Lung (tissue), 12 donors: ENCODE data around the gene PCSK6. TPM values are rescaled to one million over a fixed set of nuclear protein-coding genes. Genes with fewer than 3 reads are reported as not detected.

Source experiments
- ATAC-seq: fragments of 200-7000 bp; cut with Tn5 transposase; one replicate; pipeline ENCODE4 v1.9.1; 2020; ENCODE audit warnings: moderate number of reproducible peaks; ENCODE audit not compliant: insufficient read depth, low FRiP score
- DNase-seq, 3 donors: peaks; one replicate each; pipeline ENCODE4 v3.0.0-alpha.2; 2013 to 2017
- H3K27ac ChIP-seq, 2 donors: one replicate each; pipeline ENCODE4 v1.5.1; 2013; ENCODE audit warnings: mild to moderate bottlenecking in 2 of 2, moderate library complexity in 2 of 2, control low read depth in 1 of 2, inconsistent platforms in 1 of 2, low read depth in 1 of 2, low read length in 1 of 2
- H3K27me3 ChIP-seq, 3 donors: one replicate each; pipeline ENCODE4 v1.5.1; 2013; ENCODE audit warnings: low read length in 2 of 3; ENCODE audit not compliant: control insufficient read depth in 3 of 3, insufficient read depth in 3 of 3
- H3K36me3 ChIP-seq, 4 donors: one replicate each; pipeline ENCODE4 v1.5.1; 2013; ENCODE audit warnings: low read length in 4 of 4, mild to moderate bottlenecking in 1 of 4, moderate library complexity in 1 of 4; ENCODE audit not compliant: control insufficient read depth in 4 of 4, insufficient read depth in 4 of 4
- H3K4me1 ChIP-seq, 5 donors: one replicate each; pipeline ENCODE4 v1.5.1; 2013; ENCODE audit warnings: low read length in 5 of 5, mild to moderate bottlenecking in 2 of 5, moderate library complexity in 1 of 5; ENCODE audit not compliant: control insufficient read depth in 5 of 5, insufficient read depth in 5 of 5
- H3K4me3 ChIP-seq: one replicate; pipeline ENCODE4 v1.5.1; 2013; ENCODE audit warnings: mild to moderate bottlenecking, control low read depth, moderate library complexity
- H3K9ac ChIP-seq, 2 donors: one replicate each; pipeline ENCODE4 v1.5.1; 2013; ENCODE audit warnings: low read length in 2 of 2, control low read depth in 1 of 2; ENCODE audit not compliant: insufficient read depth in 1 of 2
- H3K9me3 ChIP-seq, 4 donors: one replicate each; pipeline ENCODE4 v1.5.1; 2013; ENCODE audit warnings: low read length in 3 of 4, mild to moderate bottlenecking in 1 of 4, moderate library complexity in 1 of 4; ENCODE audit not compliant: control insufficient read depth in 4 of 4, insufficient read depth in 3 of 4
- CTCF ChIP-seq: IDR thresholded peaks from 2 replicates; pipeline ENCODE4 v1.5.1; 2012; ENCODE audit warnings: mild to moderate bottlenecking; ENCODE audit errors: control extremely low read depth, extremely low read depth
- WGBS, 2 donors: extraction: QIAGEN DNeasy Blood & Tissue Kit; methylation state at CpG; one replicate each; pipeline ENCODE4 v1.1.7; 2013; 5-methylcytosine and 5-hydroxymethylcytosine counted together
- polyA plus RNA-seq, 2 donors: library from polyadenylated mRNA; stranded (reverse); fragments of 200-250 nt; gene quantifications; one replicate each; pipeline ENCODE4 v1.2.1, GENCODE V29; 2013
- total RNA-seq, 2 donors: library from RNA; depleted of rRNA in 1 of 2; stranded (reverse); fragments of >200 nt in 1 of 2; gene quantifications; one replicate each; pipeline ENCODE4 v1.2.1, GENCODE V29; 2014 to 2021
- donor health status: control.
- donor health status: control.
- donor health status: Bipolar disorder and iron deficiency.
- donor health status: healthy.
- donor health status: DM: yes; HTN: yes; CAD: no.

The PCSK6 gene
- total and polyA plus RNA-seq, 4 donors: 4.6 to 41.0 (median 8.4) TPM

- ATAC-seq: no peak
These were observed 35.1 kb downstream of the PCSK6 start for GRCh38 chr15:101454365-101454764.

GRCh38 chr15:101453123-101454120 lies 36.1 kb downstream of the PCSK6 start:
- Histone ChIP-seq H3K4me1 (peaks cover 7 to 41% (median 21%) of the 10 kb centered on the region in 5 donors), H3K9ac (no peak overlapping the region), H3K27ac (no peak overlapping the region), H3K9me3 (no peaks in the 10 kb centered on the region), H3K36me3 (no peaks in the 10 kb centered on the region), H3K27me3 (no peaks in the 10 kb centered on the region), H3K4me3 (no peak overlapping the region)
- DNase-seq (no peak), ATAC-seq (no peak)
- TF ChIP-seq CTCF: no peak
- 87 to 95% methylated on average over 20 of the region's 20 CpGs for WGBS, 2 donors

More at GRCh38 chr15:101454365-101454764, 35.1 kb downstream of the PCSK6 start:
- Histone ChIP-seq H3K9ac (no peak overlapping the region), H3K9me3 (no peaks in the 10 kb centered on the region), H3K27ac (no peak overlapping the region), H3K4me1 (peaks cover 7 to 41% (median 22%) of the 10 kb centered on the region in 5 donors), H3K27me3 (no peaks in the 10 kb centered on the region), H3K4me3 (no peak overlapping the region), H3K36me3 (no peaks in the 10 kb centered on the region)
- WGBS, 2 donors: 91 to 93% methylated on average over 8 of the region's 8 CpGs
- TF ChIP-seq CTCF: no peak
- DNase-seq: no peak

GRCh38 chr15:101452572-101452971 lies 36.9 kb downstream of the PCSK6 start:
- Histone ChIP-seq H3K4me1 (peaks cover 7 to 37% (median 22%) of the 10 kb centered on the region in 5 donors), H3K36me3 (no peaks in the 10 kb centered on the region), H3K27ac (no peak overlapping the region), H3K9ac (no peak overlapping the region), H3K4me3 (no peak overlapping the region), H3K9me3 (no peaks in the 10 kb centered on the region), H3K27me3 (no peaks in the 10 kb centered on the region)
- WGBS, 2 donors: 76 to 82% methylated on average over 11 of the region's 11 CpGs
- no peak for ATAC-seq
- no peak for DNase-seq
- no peak for TF ChIP-seq CTCF
